RWPE1 (cell line): ENCODE data around the gene PLCB1.

Source experiments
- CTCF ChIA-PET: fragments of 350-600 bp; sonication (Branson Sonifier 250); formaldehyde crosslinking; extraction: SDS; loops from one replicate; lab custom pipeline; 2021; lab: Yijun Ruan, JAX
- POLR2A ChIA-PET: fragments of 400-600 bp; formaldehyde crosslinking; extraction: SDS; loops from one replicate; lab custom pipeline; 2020; ENCODE audit warnings: antibody characterized with exemption; ENCODE audit not compliant: low non-redundant PET; lab: Yijun Ruan, JAX
- DNase-seq: peaks from one replicate; pipeline ENCODE4 v3.0.0; 2012; ENCODE audit warnings: low spot score
- H3K27ac ChIP-seq: fragments of 450-650 bp; 2 replicates; pipeline ENCODE4 v1.5.1; 2017
- CTCF ChIP-seq: fragments of 450-650 bp; conservative IDR thresholded peaks from 2 replicates; pipeline ENCODE4 v1.5.1; 2017; ENCODE audit warnings: low read depth, mild to moderate bottlenecking

PLCB1 gene

GRCh38 chr20:8510808-8511207 lies 378.7 kb downstream of the PLCB1 start:
- CTCF ChIA-PET = no interaction called here

GRCh38 chr20:8512003-8512402 lies 379.9 kb downstream of the PLCB1 start:
- POLR2A ChIA-PET = no interaction called here
- DNase-seq = no peak
- H3K27ac ChIP-seq = no peak overlapping the region
- no peak for TF ChIP-seq CTCF
- CTCF ChIA-PET = interaction anchor here (0.6 to 0.7 kb wide), 2 partner anchors 235 to 380 kb away, joined by 3 to 4 read pairs; partner anchors contain the start of gene PLCB1

More at GRCh38 chr20:8510808-8511207, 378.7 kb downstream of the PLCB1 start:
- POLR2A ChIA-PET = no interaction called here
- no peak for DNase-seq
- H3K27ac ChIP-seq = peak overlapping the region; percentile 68; the same call in 1 of the 2 replicates
- no peak for TF ChIP-seq CTCF

GRCh38 chr20:8515810-8516435 lies 383.9 kb downstream of the PLCB1 start:
- TF ChIP-seq CTCF = no peak
- no peak for DNase-seq
- POLR2A ChIA-PET = no interaction called here
- H3K27ac ChIP-seq = no peak overlapping the region
- CTCF ChIA-PET = no interaction called here

- POLR2A ChIA-PET = no interaction called here
- no peak for DNase-seq
- H3K27ac ChIP-seq = no peak overlapping the region
- CTCF ChIA-PET = interaction anchor here (0.8 to 1.1 kb wide), 2 partner anchors 203 to 387 kb away, joined by 4 read pairs; no protein-coding TSS in a partner anchor
- TF ChIP-seq CTCF = no peak
These were observed 386.8 kb downstream of the PLCB1 start for GRCh38 chr20:8518878-8519277.

GRCh38 chr20:8519887-8520286 lies 387.8 kb downstream of the PLCB1 start:
- POLR2A ChIA-PET = no interaction called here

GRCh38 chr20:8522168-8522567 lies 390.1 kb downstream of the PLCB1 start:
- CTCF ChIA-PET = no interaction called here
- no peak for TF ChIP-seq CTCF
- no peak overlapping the region for H3K27ac ChIP-seq
- POLR2A ChIA-PET = no interaction called here
- no peak for DNase-seq

More at GRCh38 chr20:8519887-8520286, 387.8 kb downstream of the PLCB1 start:
- no peak for TF ChIP-seq CTCF
- no peak for DNase-seq
- H3K27ac ChIP-seq = no peak overlapping the region
- CTCF ChIA-PET = no interaction called here
